Hematopoietic multipotent progenitor cell treated with erythropoietin and hydrocortisone succinate and interleukin-3 and kit ligand, for 4 days (in vitro differentiated cells): ENCODE results near the gene SUGCT.

ENCODE experiments used
- DNase-seq: peaks from one replicate; pipeline ENCODE4 v3.0.0-alpha.2; 2015

Gene SUGCT

GRCh38 chr7:40418983-40419382 lies 284.2 kb downstream of the SUGCT start:
- DNase-seq, result no peak

DNA sequence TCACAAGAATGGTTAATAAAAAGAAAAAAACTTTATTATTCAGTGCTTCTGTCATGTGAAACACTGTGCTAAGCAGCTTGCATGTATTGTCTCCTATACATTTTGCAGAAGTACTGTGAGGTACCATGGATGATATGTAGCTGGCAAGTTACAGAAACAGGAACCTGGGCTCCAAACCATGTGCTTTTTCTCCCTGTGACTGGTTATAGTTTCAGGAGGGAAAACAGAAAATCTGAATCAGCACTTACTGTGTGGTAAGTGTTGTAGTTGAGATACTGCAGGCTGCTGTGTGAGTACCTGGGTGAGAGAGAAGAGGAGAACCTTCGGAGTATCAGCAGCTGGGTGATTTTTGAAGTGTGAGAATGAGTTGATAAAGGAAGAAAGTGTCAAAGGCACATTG lies 285.0 kb downstream of the SUGCT start:
- DNase-seq, result peak; percentile 73

- DNase-seq, result no peak
Observed at GRCh38 chr7:40421433-40421832, 286.6 kb downstream of the SUGCT start.

- DNase-seq, result peak; percentile 27
Observed at GRCh38 chr7:40425696-40426095, 290.9 kb downstream of the SUGCT start.

DNA sequence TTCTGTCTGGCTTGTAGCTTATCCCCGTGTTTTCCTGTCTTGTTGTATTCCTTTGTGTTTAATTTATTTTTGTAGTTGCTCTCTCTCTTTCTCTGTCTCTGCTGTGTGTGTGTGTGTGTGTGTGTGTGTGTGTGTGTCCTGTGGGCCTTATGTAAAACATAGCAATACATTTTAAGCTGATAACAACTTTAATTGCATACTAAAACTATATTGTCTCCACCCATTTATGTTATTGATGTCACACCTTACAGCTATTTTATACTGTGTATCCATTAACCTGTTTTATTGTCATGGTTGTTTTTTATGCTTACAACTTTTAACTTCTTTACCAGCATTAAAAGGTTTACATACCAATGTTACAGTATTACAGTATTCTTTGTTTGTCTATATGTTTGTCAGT lies 293.6 kb downstream of the SUGCT start:
- no peak for DNase-seq

DNA sequence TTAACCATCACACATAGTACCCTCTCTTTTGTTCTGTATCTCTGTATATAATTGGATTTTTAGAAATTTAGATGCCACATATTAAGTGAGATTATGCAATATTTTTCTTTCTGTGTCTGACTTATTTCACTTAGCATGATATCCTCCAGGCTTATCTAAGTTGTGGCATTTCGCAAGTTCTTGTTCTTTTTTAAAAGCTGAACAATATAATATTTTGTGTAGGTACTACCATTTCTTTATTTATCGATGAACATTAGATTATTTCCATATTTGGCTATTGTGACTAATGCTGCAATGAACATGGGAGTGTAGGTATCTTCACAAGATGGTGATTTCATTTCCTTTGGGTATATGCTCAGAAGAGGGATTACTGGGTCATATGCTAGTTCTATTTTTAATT lies 295.0 kb downstream of the SUGCT start:
- DNase-seq, result peak; percentile 33

GRCh38 chr7:40432046-40432445 lies 297.2 kb downstream of the SUGCT start:
- DNase-seq, result no peak

GRCh38 chr7:40436710-40437109 lies 301.9 kb downstream of the SUGCT start:
- no peak for DNase-seq

GRCh38 chr7:40437498-40437897 lies 302.7 kb downstream of the SUGCT start:
- DNase-seq, result no peak

DNA sequence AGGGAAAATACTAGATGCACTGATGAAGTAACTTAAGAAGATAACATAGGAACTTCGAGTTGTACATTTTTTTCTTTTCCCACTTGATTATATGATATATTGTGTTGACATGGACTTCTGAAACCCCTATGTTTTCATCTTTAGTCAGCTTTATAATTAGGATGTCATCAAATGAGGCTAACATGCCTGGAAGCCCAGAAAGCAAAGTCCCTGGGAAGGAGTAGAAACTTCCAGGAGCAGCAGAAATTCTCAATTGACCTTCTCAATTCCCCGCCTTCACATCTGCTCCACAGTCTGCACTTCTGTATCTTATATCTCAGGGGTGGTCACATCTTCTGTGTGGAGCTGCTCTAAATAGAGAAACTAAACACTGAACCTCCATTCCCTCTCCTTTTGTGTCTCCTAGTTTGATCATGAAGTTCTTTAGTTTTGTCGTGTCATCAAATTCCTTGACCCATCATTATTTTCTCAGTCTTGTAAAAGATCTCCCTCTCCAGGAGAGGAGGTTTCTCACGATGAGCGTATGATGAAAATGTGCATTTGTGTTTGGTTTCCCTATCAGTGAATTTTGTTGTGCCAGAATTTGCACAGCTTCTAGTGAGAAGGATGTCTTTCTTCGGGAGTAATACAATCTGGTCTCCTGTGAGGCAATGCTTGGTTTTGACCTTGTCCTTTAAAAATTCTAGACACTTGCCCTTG lies 303.3 kb downstream of the SUGCT start:
- no peak for DNase-seq

DNA sequence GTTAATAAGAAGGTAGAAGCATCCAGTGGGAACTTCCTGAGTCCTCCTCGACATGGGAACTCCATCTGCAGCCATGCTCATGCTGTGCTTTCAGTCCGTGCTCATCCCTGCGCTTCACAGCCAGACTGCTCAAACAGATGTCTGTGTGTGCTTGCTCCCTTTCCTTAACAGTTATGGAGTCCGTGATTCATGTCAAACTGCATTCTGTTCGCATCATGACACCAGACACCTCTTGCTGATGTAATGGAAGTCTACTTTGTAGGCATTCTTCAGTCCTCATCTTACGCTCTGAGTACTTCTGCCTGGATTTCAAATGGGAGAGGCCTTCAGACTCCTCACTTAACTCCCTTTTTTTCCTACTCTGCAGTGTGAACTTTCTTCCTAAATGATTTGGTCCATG lies 304.9 kb downstream of the SUGCT start:
- no peak for DNase-seq

- DNase-seq, result peak; percentile 30
Observed at GRCh38 chr7:40447345-40447744, 312.5 kb downstream of the SUGCT start.

GRCh38 chr7:40455485-40455884 lies 320.7 kb downstream of the SUGCT start:
- DNase-seq, result peak; percentile 65

DNA sequence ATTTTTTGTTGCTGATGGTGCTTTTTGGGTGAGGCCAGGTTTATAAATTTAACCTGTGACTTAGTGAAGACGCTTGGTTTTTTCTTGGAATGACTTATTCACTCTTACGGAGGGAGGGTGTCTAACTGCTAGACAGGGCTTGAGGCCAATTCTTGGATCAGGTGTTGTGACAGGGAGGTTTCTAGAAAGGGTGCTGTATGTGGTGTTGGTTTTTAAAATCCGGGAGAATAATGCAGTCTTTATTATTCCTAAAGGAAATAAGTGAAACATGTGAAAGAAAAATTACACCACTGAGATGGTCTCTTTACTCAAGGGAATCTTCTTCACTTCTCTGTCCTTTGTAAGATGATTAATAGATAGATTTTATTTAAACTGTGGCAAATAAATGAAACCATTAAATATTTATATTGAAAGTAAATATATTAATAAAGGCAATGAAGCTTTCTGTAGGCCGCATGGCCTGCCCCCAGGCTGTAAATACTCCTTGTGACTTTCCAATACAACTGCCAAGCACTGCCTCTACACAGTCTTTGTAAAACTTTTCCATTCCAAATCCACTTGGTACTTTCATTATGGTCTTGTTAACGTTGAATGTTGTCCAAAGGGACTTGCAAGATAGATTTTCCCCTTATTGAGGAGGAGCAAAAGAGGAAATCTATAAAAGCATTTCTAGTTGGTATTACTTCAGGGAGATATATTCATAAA lies 323.1 kb downstream of the SUGCT start:
- no peak for DNase-seq

DNA sequence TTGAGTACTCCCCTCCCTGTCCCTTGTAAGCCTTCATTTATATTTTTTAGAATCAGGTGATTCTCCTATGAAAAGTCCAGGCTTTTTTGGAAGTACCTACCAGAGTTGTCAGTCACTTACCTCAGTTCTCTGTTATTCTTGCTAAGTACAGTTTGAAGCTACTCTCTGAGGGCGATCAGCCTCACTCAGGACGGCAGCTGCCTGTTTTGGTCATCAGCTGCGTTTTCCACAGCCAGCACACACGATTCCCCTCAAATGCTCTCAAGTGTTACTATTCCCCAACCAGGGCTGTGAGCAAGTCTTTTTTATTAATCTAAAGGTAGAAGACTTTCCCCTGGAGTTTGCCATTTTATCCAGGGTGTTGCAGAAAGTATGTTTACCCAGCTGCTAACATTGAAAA lies 328.6 kb downstream of the SUGCT start:
- no peak for DNase-seq

DNA sequence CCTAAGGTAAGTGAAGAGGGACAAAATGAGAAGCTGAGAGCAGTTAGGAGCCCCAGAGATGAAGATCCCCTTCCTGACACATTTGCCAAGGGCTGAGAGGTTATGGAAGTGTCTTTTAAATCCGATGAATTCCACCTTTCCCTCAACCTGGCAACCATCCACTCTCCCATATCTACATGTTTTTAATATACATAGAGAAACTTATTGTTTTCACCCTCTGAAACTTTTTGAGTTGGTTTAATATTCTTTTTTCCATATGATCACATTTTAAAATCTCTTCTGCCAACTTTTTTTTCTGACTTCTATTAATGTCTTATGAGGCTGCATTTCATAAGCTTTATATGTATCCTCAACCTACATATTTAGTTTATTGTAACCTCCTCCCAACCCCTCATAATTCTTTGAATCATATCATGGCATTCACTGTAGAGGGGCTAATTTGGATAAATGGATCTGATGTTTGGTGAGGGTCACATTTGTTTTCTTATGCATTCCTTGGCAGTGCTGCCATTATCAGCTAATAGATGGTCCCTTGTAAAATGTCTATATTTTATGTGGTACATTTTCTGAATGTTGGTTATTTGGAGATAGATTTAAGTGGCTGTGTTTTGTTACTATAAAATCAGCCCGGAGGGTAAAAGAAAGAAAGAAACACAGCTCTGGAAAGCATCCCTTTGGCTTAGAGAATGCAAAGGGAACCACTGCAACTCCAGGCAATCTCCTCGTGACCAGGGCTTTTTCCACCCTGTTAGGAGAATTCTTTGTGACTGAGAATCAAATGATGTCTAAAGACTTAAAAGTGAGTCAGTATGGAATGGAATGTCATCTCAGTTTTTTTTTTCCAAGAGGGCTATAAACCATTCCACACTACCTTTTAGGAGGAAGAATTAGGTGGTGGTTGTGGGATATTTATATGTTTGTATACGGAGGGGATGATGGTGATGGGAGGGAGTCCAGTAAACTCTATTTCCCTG lies 334.4 kb downstream of the SUGCT start:
- no peak for DNase-seq

- DNase-seq, result no peak
Observed at GRCh38 chr7:40470091-40470592, 335.3 kb downstream of the SUGCT start.

DNA sequence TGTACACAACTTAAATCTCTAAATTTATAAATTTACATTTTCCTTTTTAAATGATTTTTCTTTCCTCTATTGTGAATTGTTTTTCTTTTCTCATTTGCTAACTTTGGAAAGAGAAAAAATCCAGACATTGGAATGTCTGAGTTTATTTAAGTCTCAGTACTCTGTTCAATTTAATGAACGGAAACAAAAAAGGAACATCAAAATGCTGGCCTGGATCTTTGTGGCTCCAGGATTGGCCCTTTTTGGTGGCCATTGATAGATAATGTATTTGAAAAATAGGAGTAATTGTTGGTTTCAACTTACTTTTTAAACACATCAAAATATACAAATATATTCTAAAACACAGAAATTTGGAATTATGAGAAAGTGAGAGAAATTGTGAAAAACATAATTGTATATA lies 336.0 kb downstream of the SUGCT start:
- DNase-seq, result no peak

DNA sequence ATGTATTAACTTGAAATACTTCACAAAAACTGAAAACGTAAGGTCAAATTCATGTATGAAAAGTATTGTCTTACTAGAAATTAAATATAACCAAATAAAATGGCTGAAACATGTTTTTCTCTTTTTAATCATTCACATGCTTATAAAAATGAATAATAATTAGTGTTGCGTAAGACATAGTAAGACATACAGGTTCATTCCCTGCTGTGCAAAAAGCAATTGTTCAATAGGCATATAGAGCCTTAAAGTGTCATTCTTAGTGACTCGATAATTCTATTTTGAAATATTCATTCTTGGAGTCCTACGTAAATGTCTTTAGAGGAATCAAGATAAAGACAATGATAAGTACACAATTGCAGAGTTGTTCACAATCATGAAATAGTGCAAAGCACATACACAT lies 337.1 kb downstream of the SUGCT start:
- DNase-seq, result no peak

DNA sequence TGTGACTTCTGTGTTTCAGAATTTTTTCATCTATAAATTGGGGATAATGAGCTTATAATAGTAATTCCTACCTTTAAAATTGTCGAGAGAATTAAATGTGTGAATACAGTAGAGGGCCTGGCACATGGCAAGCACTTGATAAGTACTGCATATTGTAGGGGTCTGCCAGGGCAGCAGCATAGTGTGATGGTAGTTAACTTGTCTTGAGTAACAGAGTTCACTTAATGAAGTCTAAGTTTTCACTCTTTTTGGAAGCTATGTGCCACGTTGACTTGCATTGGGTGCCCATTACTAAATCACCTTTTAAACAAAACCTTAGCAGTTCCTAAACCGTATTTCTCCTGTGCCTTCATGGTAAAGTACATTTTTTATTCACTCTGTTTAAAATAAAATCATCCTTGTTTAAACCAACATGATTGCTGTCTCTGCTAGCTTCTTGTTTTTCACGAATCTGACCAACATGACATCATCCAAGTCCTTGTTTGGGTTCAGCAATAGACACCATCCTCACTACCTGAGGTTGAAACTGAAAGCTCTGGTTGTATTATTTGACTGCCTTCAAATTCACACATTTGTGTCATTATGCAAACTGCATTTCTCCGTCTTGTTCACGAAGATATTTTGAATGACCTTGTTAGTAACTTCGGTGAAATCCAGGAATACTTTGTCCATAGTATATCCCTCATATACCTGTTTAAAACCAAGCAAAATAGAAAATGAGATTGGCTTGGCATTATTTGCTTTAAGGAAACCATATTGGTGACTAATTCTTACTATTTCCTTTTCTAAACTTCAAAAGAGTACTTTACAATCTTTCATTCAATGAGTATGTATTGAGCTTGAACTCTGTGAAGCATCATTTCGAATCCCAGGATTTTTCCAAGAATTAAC lies 340.2 kb downstream of the SUGCT start:
- no peak for DNase-seq

DNA sequence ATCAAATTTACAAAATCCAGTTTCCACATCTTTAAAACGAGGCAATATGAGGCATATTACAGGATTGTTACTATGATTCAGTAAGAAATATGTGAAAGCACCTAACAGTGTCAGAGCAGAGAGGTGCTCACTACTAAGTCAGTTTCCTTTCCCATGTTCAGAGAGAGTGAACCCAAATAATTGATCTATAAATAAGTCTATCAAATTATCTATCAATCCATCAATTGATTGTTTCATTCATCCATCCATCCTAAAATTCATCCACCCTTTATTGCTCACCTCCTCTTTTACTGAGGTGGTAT lies 340.8 kb downstream of the SUGCT start:
- DNase-seq, result no peak

DNA sequence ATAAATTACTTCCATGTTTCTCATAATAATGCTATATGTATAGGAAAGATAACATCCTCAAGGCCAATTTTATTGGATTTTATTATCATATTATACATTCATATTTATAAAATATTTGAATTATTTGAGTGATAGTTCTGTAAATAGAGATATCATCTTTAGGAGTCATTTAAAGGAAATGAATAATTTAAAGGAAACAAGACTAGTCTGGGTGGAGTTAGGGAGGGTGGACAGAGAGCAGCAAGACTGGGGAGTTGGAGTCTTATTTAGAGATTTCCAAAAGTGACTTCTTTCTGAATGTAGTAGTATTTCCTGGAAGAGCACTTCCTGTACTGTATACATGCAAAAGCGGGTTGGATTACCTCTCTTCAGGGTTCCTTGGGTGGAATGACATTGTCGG lies 342.3 kb downstream of the SUGCT start:
- no peak for DNase-seq

- no peak for DNase-seq
Observed at GRCh38 chr7:40482845-40483244, 348.0 kb downstream of the SUGCT start.
